Liver (tissue), 9 donors: ENCODE results near the gene FAM163A. TPM values are rescaled to one million over a fixed set of nuclear protein-coding genes. Genes with fewer than 3 reads are reported as not detected.

Source experiments
- DNase-seq: peaks from one replicate; pipeline ENCODE4 v3.0.0-alpha.2; 2017; ENCODE audit warnings: low spot score
- H3K27ac ChIP-seq, 2 donors: one replicate each; pipeline ENCODE4 v1.7.0; 2013; ENCODE audit warnings: inconsistent platforms in 2 of 2, low read length in 2 of 2, control low read depth in 1 of 2, low read depth in 1 of 2, mild to moderate bottlenecking in 1 of 2
- H3K27me3 ChIP-seq, 4 donors: one replicate each; pipeline versions ENCODE4 v1.6.1 to v1.7.0; 2013; ENCODE audit warnings: low read length in 3 of 4, inconsistent platforms in 1 of 4, mild to moderate bottlenecking in 1 of 4, moderate library complexity in 1 of 4; ENCODE audit not compliant: control insufficient read depth in 4 of 4, insufficient read depth in 4 of 4
- H3K36me3 ChIP-seq, 4 donors: one replicate each; pipeline versions ENCODE4 v1.6.1 to v1.7.0; 2013; ENCODE audit warnings: low read length in 3 of 4, mild to moderate bottlenecking in 3 of 4, low read depth in 1 of 4, moderate library complexity in 1 of 4; ENCODE audit not compliant: control insufficient read depth in 4 of 4, insufficient read depth in 3 of 4
- H3K4me1 ChIP-seq, 4 donors: one replicate each; pipeline versions ENCODE4 v1.6.1 to v1.7.0; 2013; ENCODE audit warnings: low read length in 3 of 4, mild to moderate bottlenecking in 3 of 4, moderate library complexity in 1 of 4; ENCODE audit not compliant: control insufficient read depth in 4 of 4, insufficient read depth in 4 of 4
- H3K4me3 ChIP-seq, 3 donors: one replicate each; pipeline versions ENCODE4 v1.6.1 to v1.7.0; 2013; ENCODE audit warnings: low read length in 3 of 3, control low read depth in 1 of 3, low read depth in 1 of 3, mild to moderate bottlenecking in 1 of 3
- H3K9ac ChIP-seq, 2 donors: one replicate each; pipeline ENCODE4 v1.7.0; 2013; ENCODE audit warnings: low read length in 2 of 2, mild to moderate bottlenecking in 2 of 2, moderate library complexity in 2 of 2, control low read depth in 1 of 2, low read depth in 1 of 2
- H3K9me3 ChIP-seq, 4 donors: one replicate each; pipeline versions ENCODE4 v1.6.1 to v1.7.0; 2013; ENCODE audit warnings: low read length in 3 of 4; ENCODE audit not compliant: control insufficient read depth in 4 of 4
- ATF3 ChIP-seq: IDR thresholded peaks from 2 replicates; pipeline ENCODE4 v1.6.1; 2016; ENCODE audit warnings: antibody characterized with exemption
- EGR1 ChIP-seq, 2 donors: IDR thresholded peaks; 2 replicates each; pipeline ENCODE4 v1.6.1; 2016 to 2018; ENCODE audit warnings: antibody characterized with exemption in 2 of 2, low read depth in 2 of 2
- FOXA1 ChIP-seq: IDR thresholded peaks from 2 replicates; pipeline ENCODE4 v1.6.1; 2016; ENCODE audit warnings: antibody characterized with exemption
- FOXA2 ChIP-seq: IDR thresholded peaks from 2 replicates; pipeline ENCODE4 v1.6.1; 2016; ENCODE audit warnings: antibody characterized with exemption
- GABPA ChIP-seq, 2 donors: IDR thresholded peaks in 1 of 2; conservative IDR thresholded peaks in 1 of 2; 2 replicates each; pipeline ENCODE4 v1.6.1; 2016; ENCODE audit warnings: antibody characterized with exemption in 2 of 2, mild to moderate bottlenecking in 1 of 2, moderate library complexity in 1 of 2
- HNF4A ChIP-seq, 2 donors: conservative IDR thresholded peaks; 2 replicates each; pipeline ENCODE4 v1.6.1; 2016; ENCODE audit warnings: antibody characterized with exemption in 2 of 2, mild to moderate bottlenecking in 2 of 2
- HNF4G ChIP-seq: IDR thresholded peaks from 2 replicates; pipeline ENCODE4 v1.6.1; 2016; ENCODE audit warnings: antibody characterized with exemption
- JUND ChIP-seq, 2 donors: IDR thresholded peaks; 2 replicates each; pipeline ENCODE4 v1.6.1; 2016; ENCODE audit warnings: antibody characterized with exemption in 2 of 2
- MAX ChIP-seq: IDR thresholded peaks from 2 replicates; pipeline ENCODE4 v1.6.1; 2016; ENCODE audit warnings: antibody characterized with exemption
- NR2F2 ChIP-seq: IDR thresholded peaks from 2 replicates; pipeline ENCODE4 v1.6.1; 2016; ENCODE audit warnings: antibody characterized with exemption
- RAD21 ChIP-seq, 2 donors: IDR thresholded peaks; 2 replicates each; pipeline ENCODE4 v1.6.1; 2016; ENCODE audit warnings: antibody characterized with exemption in 2 of 2, mild to moderate bottlenecking in 2 of 2
- REST ChIP-seq: IDR thresholded peaks from 2 replicates; pipeline ENCODE4 v1.6.1; 2016; ENCODE audit warnings: antibody characterized with exemption, mild to moderate bottlenecking
- RXRA ChIP-seq, 2 donors: IDR thresholded peaks; 2 replicates each; pipeline ENCODE4 v1.6.1; 2017 to 2018; ENCODE audit warnings: antibody characterized with exemption in 2 of 2, mild to moderate bottlenecking in 1 of 2
- SP1 ChIP-seq: IDR thresholded peaks from 2 replicates; pipeline ENCODE4 v1.6.1; 2018; ENCODE audit warnings: antibody characterized with exemption, mild to moderate bottlenecking
- TAF1 ChIP-seq: conservative IDR thresholded peaks from 2 replicates; pipeline ENCODE4 v1.6.1; 2016; ENCODE audit warnings: antibody characterized with exemption, mild to moderate bottlenecking
- YY1 ChIP-seq: IDR thresholded peaks from 2 replicates; pipeline ENCODE4 v1.6.1; 2016; ENCODE audit warnings: antibody characterized with exemption, mild to moderate bottlenecking
- ZBTB33 ChIP-seq: IDR thresholded peaks from 2 replicates; pipeline ENCODE4 v1.6.1; 2016; ENCODE audit warnings: antibody characterized with exemption
- WGBS: extraction: QIAGEN DNeasy Blood & Tissue Kit; methylation state at CpG from one replicate; pipeline ENCODE4 v1.1.7; 2013; 5-methylcytosine and 5-hydroxymethylcytosine counted together
- polyA plus RNA-seq, 2 donors: library from polyadenylated mRNA; stranded (reverse) in 1 of 2; unstranded in 1 of 2; fragments of 200-250 nt in 1 of 2; fragments of >200 nt in 1 of 2; fragmentation: Nextera tagmentation in 1 of 2; extraction: Ambion mirVana in 1 of 2; gene quantifications; one replicate each; pipeline versions ENCODE4 v1.2.1 to v1.2.3, GENCODE V29; 2013 to 2015
- total RNA-seq, 2 donors: library from RNA; depleted of rRNA; stranded (reverse); fragments of >200 nt; gene quantifications; one replicate each; pipeline ENCODE4 v1.2.3, GENCODE V29; 2014
- donor health status: healthy.
- donor health status: healthy.
- donor health status: healthy.
- donor health status: healthy.
- donor health status: healthy.

FAM163A gene
- total and polyA plus RNA-seq, 4 donors, result 0.07 TPM; not detected in 3

GRCh38 chr1:179806333-179806732, 63.2 kb downstream of the FAM163A start (continued):
- no peak for TF ChIP-seq ZBTB33
- TF ChIP-seq FOXA1, result no peak
- TF ChIP-seq TAF1, result no peak
- no peak for TF ChIP-seq NR2F2

GRCh38 chr1:179807291-179807690, 64.2 kb downstream of the FAM163A start:
- H3K36me3 ChIP-seq, result no peaks in the 10 kb centered on the region
- H3K9me3 ChIP-seq, result no peaks in the 10 kb centered on the region
- WGBS, result 86% methylated on average over 9 of the region's 9 CpGs
- H3K9ac ChIP-seq, result no peak overlapping the region
- no peak overlapping the region for H3K27ac ChIP-seq
- TF ChIP-seq NR2F2 (no peak), GABPA (IDR thresholded peaks at IDR 0.05 in 1 of 2, conservative IDR thresholded peaks at IDR 0.05 in 1 of 2) (no peak), YY1 (no peak), TAF1 (no peak), MAX (no peak), HNF4G (no peak), JUND (IDR thresholded peaks at IDR 0.05) (no peak), REST (no peak), SP1 (no peak), FOXA2 (no peak), FOXA1 (no peak), ATF3 (no peak), HNF4A (conservative IDR thresholded peaks at IDR 0.05) (no peak), EGR1 (IDR thresholded peaks at IDR 0.05; ENCODE audit: low read depth in 2 of 2) (no peak), RAD21 (IDR thresholded peaks at IDR 0.05) (no peak), ZBTB33 (no peak), RXRA (IDR thresholded peaks at IDR 0.05) (no peak)
- no peak for DNase-seq
- H3K27me3 ChIP-seq, result no peaks in the 10 kb centered on the region
- no peak overlapping the region for H3K4me3 ChIP-seq
- peaks cover 0 to 4% (median 0%) of the 10 kb centered on the region in 4 donors for H3K4me1 ChIP-seq
